Stimulated activated CD8-positive, alpha-beta memory T cell treated with anti-CD3 and anti-CD28 coated beads, Interleukin-7, amount 100 ng/mL, for 1 hour (primary cell): ENCODE data around the gene DEFB131B.
"Not testable (repeated sequence)": the region's sequence is repeated elsewhere in the genome, so short reads cannot be mapped to it uniquely, and the experiment has no call there.

Experiments used
- DNase-seq, 2 donors: peaks; one replicate each; pipeline ENCODE4 v3.0.0-alpha.2; 2020; ENCODE audit warnings: low read depth in 2 of 2

DEFB131B gene

GRCh38 chr11:71911321-71911985 is 33.2 kb downstream of the DEFB131B start:
- DNase-seq: peak in 1 of 2 donors; percentile 2

DNA sequence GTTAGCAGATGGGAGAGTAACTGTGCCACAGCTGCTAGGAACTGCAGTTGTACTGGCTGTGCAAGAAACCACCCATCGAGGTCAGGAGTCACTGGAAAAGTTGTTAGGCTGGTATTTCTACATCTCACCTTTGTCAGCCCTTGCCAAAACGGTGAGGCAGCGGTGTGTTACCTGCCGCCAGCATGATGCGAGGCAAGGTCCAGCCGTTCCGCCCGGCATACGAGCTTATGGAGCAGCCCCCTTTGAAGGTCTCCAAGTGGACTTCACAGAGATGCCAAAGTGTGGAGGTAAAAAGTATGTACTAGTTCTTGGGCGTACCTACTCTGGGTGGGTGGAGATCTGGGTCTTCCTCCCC is 33.7 kb downstream of the DEFB131B start:
- DNase-seq: not testable (repeated sequence)

DNA sequence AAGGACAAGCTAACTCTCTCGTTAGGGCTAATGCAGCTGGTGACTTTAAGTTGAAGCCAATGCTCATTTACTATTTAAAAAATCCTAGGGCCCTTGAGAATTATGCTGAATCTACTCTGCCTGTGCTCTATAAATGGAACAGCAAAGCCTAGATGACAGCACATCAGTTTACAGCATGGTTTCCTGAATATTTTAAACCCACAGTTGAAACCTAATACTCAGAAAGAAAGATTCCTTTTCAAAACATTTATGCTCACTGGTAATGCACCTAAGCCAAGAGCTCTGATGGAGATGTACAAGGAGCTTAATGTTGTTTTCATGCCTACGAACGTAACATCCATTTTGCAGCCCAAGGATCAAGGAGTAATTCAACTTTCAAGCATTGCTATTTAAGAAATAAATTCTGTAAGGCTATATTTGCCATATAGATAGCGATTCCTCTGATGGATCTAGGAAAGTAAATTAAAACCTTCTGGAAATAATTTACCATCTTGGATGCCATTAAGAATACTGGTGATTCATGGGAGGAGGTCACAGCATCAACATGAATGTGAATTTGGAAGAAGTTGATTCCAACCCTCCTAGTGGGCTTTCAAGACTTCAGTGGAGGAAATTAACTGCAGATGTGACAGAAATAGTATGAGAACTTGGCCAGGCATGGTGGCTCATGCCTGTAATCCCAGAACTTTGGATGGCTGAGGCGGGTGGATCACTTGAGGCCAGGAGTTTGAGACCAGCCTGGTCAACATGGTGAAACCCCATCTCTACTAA is 35.7 kb downstream of the DEFB131B start:
- no peak for DNase-seq

DNA sequence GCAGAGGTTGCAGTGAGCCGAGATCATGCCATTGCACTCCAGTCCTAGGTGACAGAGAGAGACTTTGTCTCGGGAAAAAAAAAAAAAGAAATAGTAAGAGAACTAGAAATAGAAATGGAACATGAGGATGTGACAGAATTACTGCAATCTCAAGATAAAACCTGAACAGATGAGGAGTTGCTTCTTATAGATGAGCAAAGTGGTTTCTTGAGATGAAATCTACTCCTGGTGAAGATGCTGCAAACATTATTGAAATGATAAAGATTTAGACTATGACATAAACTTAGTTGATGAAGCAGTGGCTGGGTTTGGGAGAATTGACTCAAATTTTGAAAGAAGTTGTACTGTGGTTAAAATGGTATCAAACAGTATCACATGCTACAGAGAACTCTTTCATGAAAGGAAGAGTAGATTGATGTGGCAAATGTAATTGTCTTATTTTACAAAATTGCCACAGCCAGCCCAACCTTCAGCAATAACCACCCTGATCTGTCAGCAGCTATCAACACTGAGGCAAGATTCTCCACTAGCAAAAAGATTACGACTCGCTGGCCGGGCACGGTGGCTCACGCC is 36.5 kb downstream of the DEFB131B start:
- DNase-seq: no peak

GRCh38 chr11:71917646-71918140 is 39.4 kb downstream of the DEFB131B start:
- DNase-seq: no peak

- DNase-seq: peak in 1 of 2 donors; percentile 2
Measured at GRCh38 chr11:71927820-71928736, 49.8 kb downstream of the DEFB131B start, which contains the start of gene XNDC1N. Gene XNDC1N, minus strand, starts transcription at chr11:71928594. Its CDS starts 5,241 bp downstream, at chr11:71923353.

DNA sequence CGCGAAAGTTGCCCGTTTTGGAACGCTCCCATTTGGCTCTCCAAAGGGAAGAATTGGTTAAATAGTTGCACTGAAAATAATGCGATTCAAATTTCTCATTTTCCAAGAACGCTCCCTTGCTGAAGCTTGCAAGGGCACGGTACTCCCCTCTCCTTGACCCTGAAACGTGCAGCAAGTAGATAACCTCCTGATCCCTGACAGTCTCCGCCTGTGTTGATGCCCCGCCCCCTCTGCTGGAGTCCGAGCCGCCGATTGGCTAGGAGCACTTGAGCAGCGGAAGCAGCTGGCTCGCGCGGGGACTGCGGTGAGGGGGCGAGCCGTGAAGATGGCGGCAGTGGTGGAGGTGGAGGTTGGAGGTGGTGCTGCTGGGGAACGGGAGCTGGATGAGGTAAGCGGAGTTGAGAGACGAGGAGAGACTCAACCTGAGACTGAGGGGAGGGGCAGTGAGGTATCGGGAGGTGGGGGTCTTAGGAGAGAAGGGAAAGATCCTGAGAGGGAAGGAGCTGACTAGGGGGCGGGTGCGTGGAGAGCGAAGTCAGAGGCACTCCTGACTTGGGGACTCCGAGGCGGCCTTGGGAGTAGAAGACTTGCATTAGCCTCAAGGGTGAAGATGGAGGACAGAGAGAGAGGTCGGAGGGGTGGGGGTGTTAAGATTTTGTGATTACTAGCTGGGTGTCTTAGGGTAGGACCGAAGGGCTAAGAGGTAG is 50.6 kb downstream of the DEFB131B start, which contains the start of gene RNF121:
Gene RNF121 (plus strand): TSS at position 310 of the 707 bp plus-strand sequence. CDS start 16 bp downstream, at position 326.
- DNase-seq: peak; percentile 86 to 95

- no peak for DNase-seq
Measured at GRCh38 chr11:71929491-71929890, 51.2 kb downstream of the DEFB131B start.

- DNase-seq: no peak
Measured at GRCh38 chr11:71930556-71931244, 52.4 kb downstream of the DEFB131B start.

DNA sequence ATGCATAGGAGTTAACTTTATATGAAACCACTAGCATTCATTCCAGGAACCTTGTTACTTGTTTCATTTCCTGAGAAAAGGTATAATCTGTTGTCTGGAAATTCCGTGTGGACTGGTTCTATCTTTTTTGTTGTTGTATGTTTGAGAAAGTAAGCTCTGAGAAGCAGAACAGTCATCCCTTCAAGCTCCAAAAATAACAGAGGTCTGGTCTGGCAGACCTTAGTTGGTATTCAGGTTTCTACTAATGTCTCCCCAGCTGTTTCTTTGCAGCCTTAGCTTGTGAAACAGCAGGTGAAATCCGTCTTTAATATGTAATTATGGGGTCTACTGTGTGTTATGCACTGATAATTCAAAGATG is 53.0 kb downstream of the DEFB131B start:
- DNase-seq: no peak

GRCh38 chr11:71933141-71933933 is 55.1 kb downstream of the DEFB131B start:
- DNase-seq: no peak
